Measurements from ENCODE around the gene MACROH2A2. TPM values are rescaled to one million over a fixed set of nuclear protein-coding genes. Genes with fewer than 3 reads are reported as not detected.
"Not testable (repeated sequence)": the region's sequence is repeated elsewhere in the genome, so short reads cannot be mapped to it uniquely, and the experiment has no call there.

The MACROH2A2 gene
- polyA plus RNA-seq, 4 donors: 2.9 to 45.8 (median 13.1) TPM

DNA sequence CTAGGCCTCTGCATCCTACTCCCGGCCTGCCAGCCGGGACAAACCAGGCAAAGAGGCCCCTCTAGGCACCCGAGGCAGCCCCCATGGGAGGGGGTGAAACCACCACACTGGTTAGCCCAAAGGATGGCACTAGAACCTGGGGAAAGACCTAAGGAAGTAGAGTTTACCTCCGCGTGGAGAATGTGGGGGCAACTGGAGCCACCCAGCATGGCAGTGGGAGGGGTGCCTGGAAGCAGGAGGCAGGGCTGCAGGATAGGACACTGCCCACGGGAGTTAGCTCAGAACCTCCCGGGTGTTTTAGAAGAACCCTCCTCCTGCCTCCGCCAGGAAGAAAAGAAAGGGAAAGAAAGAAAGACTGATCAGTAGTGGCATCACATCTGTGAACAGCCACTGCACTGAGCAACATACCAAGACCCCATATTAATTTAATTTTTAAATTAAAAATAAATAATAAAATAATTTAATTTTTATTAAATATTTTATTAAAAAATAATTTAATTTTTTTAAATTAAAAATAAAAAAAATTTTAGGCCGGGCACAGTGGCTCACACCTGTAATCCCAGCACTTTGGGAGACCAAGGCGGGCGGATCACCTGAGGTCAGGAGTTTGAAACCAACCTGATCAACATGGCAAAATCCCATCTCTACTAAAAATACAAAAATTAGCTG is 68.8 kb downstream of the MACROH2A2 start:
- 94 to 97% (median 96%) methylated on average over 11 of the region's 11 CpGs for WGBS, 3 donors

DNA sequence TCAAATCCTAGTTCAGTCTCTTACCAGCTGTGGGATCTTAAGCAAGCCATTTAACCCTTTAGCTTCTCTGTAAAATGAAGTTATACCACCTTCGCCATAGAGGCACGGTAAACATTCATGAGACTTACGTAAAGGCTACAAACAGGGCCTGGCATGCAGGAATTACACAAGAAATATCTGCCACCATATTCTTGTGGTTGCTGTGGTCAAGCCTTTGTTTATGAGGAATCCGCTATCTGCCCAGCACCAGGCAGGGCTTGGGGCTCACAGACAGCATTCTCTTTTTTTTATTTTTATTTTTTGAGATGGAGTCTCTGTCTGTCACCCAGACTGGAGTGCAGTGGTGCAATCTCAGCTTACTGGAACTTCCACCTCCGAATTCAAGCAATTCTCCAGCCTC is 70.1 kb downstream of the MACROH2A2 start:
- DNase-seq: no peak
- H3K36me3 ChIP-seq (ENCODE audit: control insufficient read depth in 3 of 3, insufficient read depth in 2 of 3, low read depth in 1 of 3, low read length in 3 of 3): peaks cover 0 to 27% (median 18%) of the 10 kb centered on the region in 3 donors
- H3K27me3 ChIP-seq (ENCODE audit: control insufficient read depth in 3 of 3, insufficient read depth in 3 of 3, low read length in 3 of 3): no peaks in the 10 kb centered on the region
- H3K4me1 ChIP-seq (ENCODE audit: control insufficient read depth in 3 of 3, insufficient read depth in 2 of 3, low read depth in 1 of 3, low read length in 2 of 3): no peaks in the 10 kb centered on the region
- no peak overlapping the region for H3K27ac ChIP-seq (ENCODE audit: low read depth in 1 of 3, low read length in 2 of 3)
- WGBS, 3 donors: 93 to 97% (median 96%) methylated on average over 5 of the region's 5 CpGs
- H3K9me3 ChIP-seq (ENCODE audit: control insufficient read depth in 2 of 2, insufficient read depth in 1 of 2, low read depth in 1 of 2, low read length in 1 of 2): peaks cover 0 to 2% of the 10 kb centered on the region in 2 donors
- no peak for FAIRE-seq
- no peak overlapping the region for H3K4me3 ChIP-seq (ENCODE audit: low read depth in 1 of 3, low read length in 3 of 3)

More for the DNA sequence above, 68.8 kb downstream of the MACROH2A2 start:
- FAIRE-seq (no peak), DNase-seq (no peak)
- Histone ChIP-seq H3K4me1 (ENCODE audit: control insufficient read depth in 3 of 3, insufficient read depth in 2 of 3, low read depth in 1 of 3, low read length in 2 of 3) (no peaks in the 10 kb centered on the region), H3K27ac (ENCODE audit: low read depth in 1 of 3, low read length in 2 of 3) (no peak overlapping the region), H3K36me3 (ENCODE audit: control insufficient read depth in 3 of 3, insufficient read depth in 2 of 3, low read depth in 1 of 3, low read length in 3 of 3) (peaks cover 0 to 33% (median 18%) of the 10 kb centered on the region in 3 donors), H3K27me3 (ENCODE audit: control insufficient read depth in 3 of 3, insufficient read depth in 3 of 3, low read length in 3 of 3) (no peaks in the 10 kb centered on the region), H3K4me3 (ENCODE audit: low read depth in 1 of 3, low read length in 3 of 3) (no peak overlapping the region), H3K9me3 (ENCODE audit: control insufficient read depth in 2 of 2, insufficient read depth in 1 of 2, low read depth in 1 of 2, low read length in 1 of 2) (peaks cover 0 to 2% of the 10 kb centered on the region in 2 donors)

DNA sequence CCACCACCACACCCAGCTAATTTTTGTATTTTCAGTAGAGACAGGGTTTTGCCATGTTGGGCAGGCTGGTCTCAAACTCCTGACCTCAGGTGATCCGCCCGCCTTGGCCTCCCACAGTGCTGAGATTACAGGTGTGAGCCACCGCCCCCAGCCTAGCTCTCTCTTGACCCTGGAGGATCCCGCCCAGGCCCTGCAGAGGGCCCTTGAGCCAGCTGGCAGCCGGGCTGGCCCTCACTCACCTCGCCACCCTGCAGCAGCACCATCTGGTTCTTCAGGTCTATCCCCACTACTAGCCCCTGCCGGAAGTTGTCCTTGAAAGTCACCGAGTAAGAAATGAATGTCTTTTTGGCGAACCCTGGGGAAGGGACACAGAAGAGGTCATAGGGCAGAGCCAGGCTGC is 70.5 kb downstream of the MACROH2A2 start:
- not testable (repeated sequence) for H3K27ac ChIP-seq (ENCODE audit: low read depth in 1 of 3, low read length in 2 of 3)

DNA sequence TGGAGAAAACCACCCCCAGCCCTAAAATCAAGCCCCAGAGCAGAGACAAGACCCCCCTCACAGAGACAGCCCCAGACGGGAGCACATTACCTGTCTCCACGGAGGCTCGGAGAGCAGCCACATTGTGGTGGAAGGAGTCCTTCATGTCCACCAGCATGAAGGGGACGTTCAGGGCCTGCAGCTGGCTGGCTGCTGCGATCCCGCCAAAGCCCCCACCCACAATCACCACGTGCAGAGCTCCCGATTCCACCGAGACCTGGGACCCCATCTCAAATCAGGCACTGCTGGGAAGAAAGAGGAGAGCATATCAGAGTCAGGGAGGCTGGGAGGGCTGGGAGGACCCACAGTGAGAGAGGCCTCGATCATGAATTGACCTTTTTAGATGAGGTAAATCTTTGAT is 71.2 kb downstream of the MACROH2A2 start:
- Histone ChIP-seq H3K4me3 (ENCODE audit: low read depth in 1 of 3, low read length in 3 of 3) (no peak overlapping the region), H3K4me1 (ENCODE audit: control insufficient read depth in 3 of 3, insufficient read depth in 2 of 3, low read depth in 1 of 3, low read length in 2 of 3) (no peaks in the 10 kb centered on the region), H3K36me3 (ENCODE audit: control insufficient read depth in 3 of 3, insufficient read depth in 2 of 3, low read depth in 1 of 3, low read length in 3 of 3) (peaks cover 0 to 26% (median 18%) of the 10 kb centered on the region in 3 donors), H3K27ac (ENCODE audit: low read depth in 1 of 3, low read length in 2 of 3) (no peak overlapping the region), H3K9me3 (ENCODE audit: control insufficient read depth in 2 of 2, insufficient read depth in 1 of 2, low read depth in 1 of 2, low read length in 1 of 2) (peaks cover 0 to 2% of the 10 kb centered on the region in 2 donors), H3K27me3 (ENCODE audit: control insufficient read depth in 3 of 3, insufficient read depth in 3 of 3, low read length in 3 of 3) (no peaks in the 10 kb centered on the region)
- FAIRE-seq: no peak
- DNase-seq: no peak
- 92 to 96% (median 95%) methylated on average over 10 of the region's 10 CpGs for WGBS, 3 donors

More for the DNA sequence above, 70.5 kb downstream of the MACROH2A2 start:
- 93 to 99% (median 98%) methylated on average over 7 to 9 of the region's 9 CpGs for WGBS, 3 donors
- FAIRE-seq; H3K9me3 ChIP-seq (ENCODE audit: control insufficient read depth in 2 of 2, insufficient read depth in 1 of 2, low read depth in 1 of 2, low read length in 1 of 2); H3K4me1 ChIP-seq (ENCODE audit: control insufficient read depth in 3 of 3, insufficient read depth in 2 of 3, low read depth in 1 of 3, low read length in 2 of 3); H3K27me3 ChIP-seq (ENCODE audit: control insufficient read depth in 3 of 3, insufficient read depth in 3 of 3, low read length in 3 of 3); DNase-seq; H3K4me3 ChIP-seq (ENCODE audit: low read depth in 1 of 3, low read length in 3 of 3): not testable (repeated sequence)
- peaks cover 0 to 27% (median 18%) of the 10 kb centered on the region in 3 donors for H3K36me3 ChIP-seq (ENCODE audit: control insufficient read depth in 3 of 3, insufficient read depth in 2 of 3, low read depth in 1 of 3, low read length in 3 of 3)

DNA sequence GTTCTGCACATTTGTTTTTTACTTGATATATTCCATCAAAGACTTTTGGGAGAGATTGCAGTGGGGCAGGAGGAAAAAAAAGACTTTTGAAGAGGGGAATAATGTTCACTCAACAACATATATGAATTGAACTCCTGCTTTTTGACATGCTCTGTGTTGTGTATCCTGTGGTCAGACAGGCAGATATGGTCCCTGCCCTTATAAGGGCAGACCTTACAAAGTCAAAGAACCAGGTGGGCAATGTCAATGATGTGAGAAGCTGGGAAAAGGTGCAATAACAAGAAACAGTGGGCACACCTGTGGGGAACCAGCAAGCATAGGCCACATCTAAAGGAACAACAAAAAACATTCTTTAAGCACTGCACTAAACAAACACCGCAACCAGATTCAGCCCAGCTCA is 71.8 kb downstream of the MACROH2A2 start:
- no peak for DNase-seq
- 97 to 100% (median 100%) methylated on average over 1 of the region's 1 CpG for WGBS, 3 donors
- no peak overlapping the region for H3K27ac ChIP-seq (ENCODE audit: low read depth in 1 of 3, low read length in 2 of 3)
- peaks cover 0 to 2% of the 10 kb centered on the region in 2 donors for H3K9me3 ChIP-seq (ENCODE audit: control insufficient read depth in 2 of 2, insufficient read depth in 1 of 2, low read depth in 1 of 2, low read length in 1 of 2)
- peaks cover 0 to 22% (median 16%) of the 10 kb centered on the region in 3 donors for H3K36me3 ChIP-seq (ENCODE audit: control insufficient read depth in 3 of 3, insufficient read depth in 2 of 3, low read depth in 1 of 3, low read length in 3 of 3)
- no peak overlapping the region for H3K4me3 ChIP-seq (ENCODE audit: low read depth in 1 of 3, low read length in 3 of 3)
- no peak for FAIRE-seq
- no peaks in the 10 kb centered on the region for H3K27me3 ChIP-seq (ENCODE audit: control insufficient read depth in 3 of 3, insufficient read depth in 3 of 3, low read length in 3 of 3)
- no peaks in the 10 kb centered on the region for H3K4me1 ChIP-seq (ENCODE audit: control insufficient read depth in 3 of 3, insufficient read depth in 2 of 3, low read depth in 1 of 3, low read length in 2 of 3)

DNA sequence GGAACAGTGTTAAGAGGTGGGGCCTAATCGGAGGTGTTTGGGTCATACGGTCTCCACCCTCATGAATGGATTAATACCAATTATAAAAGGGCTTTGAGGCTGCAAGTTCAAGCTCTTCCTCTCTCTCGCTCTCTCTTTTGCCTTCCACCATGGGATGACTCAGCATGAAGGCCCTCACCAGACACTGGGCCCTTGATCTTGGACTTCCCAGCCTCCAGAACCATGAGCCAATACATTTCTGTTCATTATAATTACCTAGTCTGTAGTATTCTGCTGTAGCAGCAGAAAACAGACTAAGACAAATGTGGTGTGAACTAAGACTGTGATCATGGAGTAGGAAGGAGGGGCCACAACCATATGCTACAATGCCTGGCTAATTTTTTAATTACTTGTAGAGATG is 72.3 kb downstream of the MACROH2A2 start:
- Histone ChIP-seq H3K27me3 (ENCODE audit: control insufficient read depth in 3 of 3, insufficient read depth in 3 of 3, low read length in 3 of 3) (no peaks in the 10 kb centered on the region), H3K4me3 (ENCODE audit: low read depth in 1 of 3, low read length in 3 of 3) (no peak overlapping the region), H3K36me3 (ENCODE audit: control insufficient read depth in 3 of 3, insufficient read depth in 2 of 3, low read depth in 1 of 3, low read length in 3 of 3) (peaks cover 0 to 18% (median 12%) of the 10 kb centered on the region in 3 donors), H3K27ac (ENCODE audit: low read depth in 1 of 3, low read length in 2 of 3) (no peak overlapping the region), H3K4me1 (ENCODE audit: control insufficient read depth in 3 of 3, insufficient read depth in 2 of 3, low read depth in 1 of 3, low read length in 2 of 3) (no peaks in the 10 kb centered on the region), H3K9me3 (ENCODE audit: control insufficient read depth in 2 of 2, insufficient read depth in 1 of 2, low read depth in 1 of 2, low read length in 1 of 2) (peaks cover 0 to 2% of the 10 kb centered on the region in 2 donors)
- 94 to 98% (median 94%) methylated on average over 3 of the region's 3 CpGs for WGBS, 3 donors
- DNase-seq: no peak
- no peak for FAIRE-seq

DNA sequence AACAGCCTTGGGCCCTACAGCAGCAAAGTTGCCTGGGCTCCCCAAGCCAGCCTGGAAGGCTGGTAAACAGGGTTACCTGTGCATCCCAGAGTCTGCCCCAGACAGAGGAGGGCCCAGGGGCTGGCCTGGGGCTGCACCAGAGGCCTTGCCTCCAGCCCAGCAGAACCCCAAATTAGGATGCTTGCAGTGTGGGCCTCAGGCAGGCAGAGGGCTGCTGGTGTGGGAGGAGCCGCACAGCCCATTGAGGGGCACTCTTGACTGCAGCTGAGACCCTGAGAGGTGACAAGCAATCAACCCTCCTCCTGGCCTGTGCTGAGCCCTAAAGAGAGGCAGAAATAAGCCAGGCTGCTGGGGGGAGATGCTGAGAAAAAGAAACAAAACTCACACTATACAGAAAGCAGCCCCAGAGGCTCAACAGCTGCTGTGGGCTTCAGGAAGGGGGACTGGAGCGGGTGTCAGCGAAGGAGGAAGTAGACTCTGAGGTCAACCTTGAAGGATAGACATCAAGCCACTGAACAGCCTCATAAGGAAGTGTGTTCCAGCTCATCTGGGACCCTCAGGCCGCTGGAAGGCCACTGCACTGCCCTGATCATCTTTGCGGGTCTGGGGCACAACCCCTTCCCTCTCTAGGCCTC is 73.4 kb downstream of the MACROH2A2 start:
- 78 to 89% (median 78%) methylated on average over 5 of the region's 5 CpGs for WGBS, 3 donors
- Histone ChIP-seq H3K27ac (ENCODE audit: low read depth in 1 of 3, low read length in 2 of 3) (no peak overlapping the region), H3K27me3 (ENCODE audit: control insufficient read depth in 3 of 3, insufficient read depth in 3 of 3, low read length in 3 of 3) (no peaks in the 10 kb centered on the region), H3K9me3 (ENCODE audit: control insufficient read depth in 2 of 2, insufficient read depth in 1 of 2, low read depth in 1 of 2, low read length in 1 of 2) (peaks cover 0 to 2% of the 10 kb centered on the region in 2 donors), H3K4me1 (ENCODE audit: control insufficient read depth in 3 of 3, insufficient read depth in 2 of 3, low read depth in 1 of 3, low read length in 2 of 3) (no peaks in the 10 kb centered on the region), H3K36me3 (ENCODE audit: control insufficient read depth in 3 of 3, insufficient read depth in 2 of 3, low read depth in 1 of 3, low read length in 3 of 3) (peaks cover 0 to 8% (median 7%) of the 10 kb centered on the region in 3 donors), H3K4me3 (ENCODE audit: low read depth in 1 of 3, low read length in 3 of 3) (no peak overlapping the region)
- no peak for DNase-seq
- no peak for FAIRE-seq

DNA sequence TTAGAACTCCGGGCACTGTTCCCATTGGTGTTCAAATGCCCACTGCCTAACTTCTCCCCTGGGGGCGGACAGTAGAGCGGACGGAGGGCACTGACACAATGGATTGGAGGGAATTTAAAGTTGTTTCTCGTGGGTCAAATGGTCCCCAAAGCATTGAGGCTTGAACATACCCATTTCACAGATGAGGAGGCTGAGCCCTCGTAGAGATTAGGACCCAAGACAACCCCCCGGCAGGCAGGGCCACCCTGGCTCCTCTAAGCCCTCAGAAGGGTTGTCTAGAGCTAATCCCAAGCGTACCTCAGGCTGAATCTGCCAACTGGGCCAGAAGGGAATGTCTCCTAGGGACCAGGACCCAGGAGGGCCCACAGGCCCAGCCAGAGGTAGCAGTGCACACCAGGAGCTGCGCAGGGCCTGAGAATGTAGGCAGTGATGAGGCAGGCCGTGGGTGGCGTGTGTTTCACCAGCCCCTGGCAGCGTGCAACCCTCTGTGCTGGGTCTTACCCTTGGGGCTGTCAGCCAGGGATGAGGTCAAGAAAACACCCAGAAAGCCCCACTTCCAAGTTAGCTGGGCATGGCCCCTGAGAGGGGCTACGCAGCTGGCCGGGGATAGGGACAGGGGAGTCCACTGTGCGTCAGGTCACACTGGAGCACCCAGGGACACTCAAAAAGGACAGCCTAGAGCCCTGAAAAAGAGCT is 74.2 kb downstream of the MACROH2A2 start:
- 95 to 97% (median 95%) methylated on average over 15 of the region's 15 CpGs for WGBS, 3 donors
- no peaks in the 10 kb centered on the region for H3K27me3 ChIP-seq (ENCODE audit: control insufficient read depth in 3 of 3, insufficient read depth in 3 of 3, low read length in 3 of 3)
- H3K4me1 ChIP-seq (ENCODE audit: control insufficient read depth in 3 of 3, insufficient read depth in 2 of 3, low read depth in 1 of 3, low read length in 2 of 3): peaks cover 0 to 2% (median 0%) of the 10 kb centered on the region in 3 donors
- FAIRE-seq: no peak
- H3K9me3 ChIP-seq (ENCODE audit: control insufficient read depth in 2 of 2, insufficient read depth in 1 of 2, low read depth in 1 of 2, low read length in 1 of 2): peaks cover 0 to 2% of the 10 kb centered on the region in 2 donors
- H3K27ac ChIP-seq (ENCODE audit: low read depth in 1 of 3, low read length in 2 of 3): no peak overlapping the region
- DNase-seq: no peak
- no peak overlapping the region for H3K4me3 ChIP-seq (ENCODE audit: low read depth in 1 of 3, low read length in 3 of 3)
- H3K36me3 ChIP-seq (ENCODE audit: control insufficient read depth in 3 of 3, insufficient read depth in 2 of 3, low read depth in 1 of 3, low read length in 3 of 3): peaks cover 0 to 8% (median 7%) of the 10 kb centered on the region in 3 donors
